Endothelial cell of umbilical vein (primary cell): ENCODE measurements around the gene GIMAP8. TPM values are rescaled to one million over a fixed set of nuclear protein-coding genes. Genes with fewer than 3 reads are reported as not detected.

Source experiments
- BruUV-seq: library from RNA; stranded (reverse); fragments of 400-500 nt; replicated peaks from 2 replicates; lab custom pipeline; 2021; lab: Mats Ljungman, UMichigan
- CTCF ChIA-PET: fragments of 300-600, 350-600 bp; sonication (Branson Sonifier 250); formaldehyde crosslinking; loops from one replicate; lab custom pipeline; 2021; ENCODE audit warnings: antibody characterized with exemption, inconsistent platforms; lab: Charles Lee
- POLR2A ChIA-PET: fragments of 300-600, 350-600 bp; sonication (Branson Sonifier 250); formaldehyde crosslinking; loops from one replicate; lab custom pipeline; 2021; ENCODE audit warnings: antibody characterized with exemption, inconsistent platforms; lab: Charles Lee
- DNase-seq: peaks from one replicate; pipeline ENCODE4 v3.0.0-alpha.2; 2011; ENCODE audit warnings: low read depth, low spot score
- FAIRE-seq: peaks from 2 replicates; lab custom pipeline; 2011; peaks lifted over from hg19 to GRCh38; lab: Jason Lieb, UNC
- H2AFZ ChIP-seq: 2 replicates; pipeline ENCODE4 v1.6.0; 2012; ENCODE audit warnings: low read depth, low read length, control low read depth, inconsistent platforms
- H3K27ac ChIP-seq: 2 replicates; pipeline ENCODE4 v1.5.1; 2011; ENCODE audit warnings: low read depth, mild to moderate bottlenecking, control low read depth, low read length, moderate library complexity; ENCODE audit not compliant: insufficient read depth
- H3K27me3 ChIP-seq, 2 experiments: 2 replicates each; pipeline versions ENCODE4 v1.6.0 to v1.6.1; 2011; ENCODE audit warnings: low read length in 2 of 2, mixed read lengths in 1 of 2; ENCODE audit not compliant: control insufficient read depth in 2 of 2, insufficient read depth in 2 of 2
- H3K36me3 ChIP-seq, 2 experiments: 2 replicates in 1 of 2; 3 replicates in 1 of 2; pipeline ENCODE4 v1.5.1; 2011; ENCODE audit warnings: low read length in 2 of 2, mild to moderate bottlenecking in 1 of 2, moderate library complexity in 1 of 2; ENCODE audit not compliant: control insufficient read depth in 2 of 2, insufficient read depth in 2 of 2; ENCODE audit errors: extremely low read depth in 1 of 2
- H3K4me1 ChIP-seq: 3 replicates; pipeline ENCODE4 v1.5.1; 2011; ENCODE audit warnings: mild to moderate bottlenecking, low read length; ENCODE audit not compliant: control insufficient read depth, insufficient read depth; ENCODE audit errors: extremely low read depth
- H3K4me2 ChIP-seq: 2 replicates; pipeline ENCODE4 v1.6.1; 2011; ENCODE audit warnings: low read length, control low read depth, mixed read lengths; ENCODE audit not compliant: insufficient read depth
- H3K4me3 ChIP-seq, 3 experiments: fragments of 200-600 bp in 1 of 3; sonication (generic), shearing (Covaris generic) in 1 of 3; replicated peaks in 1 of 3; 2 replicates each; pipeline ENCODE4 v1.5.1; 2011 to 2016; ENCODE audit warnings: control low read depth in 3 of 3, low read length in 3 of 3, mild to moderate bottlenecking in 2 of 3, inconsistent platforms in 1 of 3, low read depth in 1 of 3, moderate library complexity in 1 of 3; ENCODE audit not compliant: insufficient read depth in 1 of 3
- H3K79me2 ChIP-seq: 2 replicates; pipeline ENCODE4 v1.6.0; 2012; ENCODE audit warnings: low read length, inconsistent platforms; ENCODE audit not compliant: control insufficient read depth, insufficient read depth
- H3K9ac ChIP-seq: replicated peaks from 2 replicates; pipeline ENCODE3; 2011; ENCODE audit warnings: low read length, control low read depth; ENCODE audit not compliant: insufficient read depth; ENCODE audit errors: extremely low read depth
- H3K9me1 ChIP-seq: replicated peaks from 3 replicates; pipeline ENCODE4 v1.6.0; 2011; ENCODE audit warnings: mild to moderate bottlenecking, low read length; ENCODE audit not compliant: control insufficient read depth, insufficient read depth; ENCODE audit errors: extremely low read depth
- H3K9me3 ChIP-seq: replicated peaks from 2 replicates; pipeline ENCODE4 v1.5.1; 2012; ENCODE audit warnings: low read length, inconsistent platforms; ENCODE audit not compliant: control insufficient read depth, insufficient read depth
- H4K20me1 ChIP-seq: replicated peaks from 2 replicates; pipeline ENCODE3; 2011; ENCODE audit warnings: mild to moderate bottlenecking, low read length; ENCODE audit not compliant: control insufficient read depth, insufficient read depth; ENCODE audit errors: extremely low read depth
- EZH2 ChIP-seq: IDR thresholded peaks from 2 replicates; pipeline ENCODE4 v1.6.1; 2012; ENCODE audit warnings: borderline replicate concordance, low read depth, mild to moderate bottlenecking, moderate library complexity, low read length, inconsistent platforms; ENCODE audit not compliant: severe bottlenecking
- FOS ChIP-seq: IDR thresholded peaks from 2 replicates; pipeline ENCODE4 v1.6.1; 2011; ENCODE audit warnings: mild to moderate bottlenecking, low read length, moderate library complexity, borderline replicate concordance; ENCODE audit not compliant: insufficient read depth
- GATA2 ChIP-seq: IDR thresholded peaks from 2 replicates; pipeline ENCODE4 v1.7.0; 2011; ENCODE audit warnings: low read depth, mild to moderate bottlenecking, moderate library complexity, mixed read lengths, low read length; ENCODE audit not compliant: insufficient read length, insufficient read depth
- JUN ChIP-seq: IDR thresholded peaks from 2 replicates; pipeline ENCODE4 v1.6.1; 2011; ENCODE audit warnings: borderline replicate concordance, low read depth; ENCODE audit not compliant: insufficient read length, insufficient read depth
- MYC ChIP-seq: IDR thresholded peaks from one replicate; pipeline ENCODE4 v1.6.1; 2011; ENCODE audit warnings: mild to moderate bottlenecking, low read depth, low read length
- POLR2A ChIP-seq: IDR thresholded peaks from 2 replicates; pipeline ENCODE4 v1.6.1; 2012; ENCODE audit warnings: low read depth, mild to moderate bottlenecking, control low read depth, low read length
- POLR2AphosphoS5 ChIP-seq: IDR thresholded peaks from 2 replicates; pipeline ENCODE4 v1.6.1; 2012; ENCODE audit warnings: low read depth, mild to moderate bottlenecking, control low read depth, low read length, moderate library complexity; ENCODE audit not compliant: insufficient read depth
- dilution Hi-C: fragments of 300-500 bp; cut with MboI; formaldehyde crosslinking; loops from one replicate; pipeline ENCODE4 v1.15.0; 2019; ENCODE audit warnings: low sequenced_read_pairs; ENCODE audit not compliant: extremely low pct_ligation_motif_present
- intact Hi-C: fragments of 100-400 bp; cut with micrococcal nuclease; formaldehyde crosslinking; loops from one replicate; pipeline ENCODE4 v1.10.0; 2022
- polyA plus RNA-seq, 4 experiments: library from polyadenylated mRNA; depleted of rRNA in 3 of 4; stranded (reverse) in 3 of 4; unstranded in 1 of 4; fragments of >200 nt; gene quantifications; 2 replicates each; pipeline versions ENCODE4 v1.2.1 to v1.2.3, GENCODE V29; 2011 to 2012; ENCODE audit warnings: missing spikeins in 1 of 4
- total RNA-seq: library from RNA; stranded (reverse); gene quantifications from 2 replicates; pipeline ENCODE4 v1.2.3, GENCODE V29; 2021
- TF ChIP-seq, protein P1 (sequence below): IDR thresholded peaks from 2 replicates; pipeline ENCODE4 v1.6.1; 2011; ENCODE audit not compliant: insufficient read depth, insufficient read length
- TF ChIP-seq, protein P2 (sequence below), 2 donors: IDR thresholded peaks; 1 replicate in 1 of 2; 2 replicates in 1 of 2; pipeline ENCODE4 v1.5.1; 2011; ENCODE audit warnings: low read length in 2 of 2, mild to moderate bottlenecking in 2 of 2, moderate library complexity in 2 of 2, control low read depth in 1 of 2, inconsistent platforms in 1 of 2, low read depth in 1 of 2; ENCODE audit not compliant: insufficient read depth in 1 of 2; ENCODE audit errors: extremely low read depth in 1 of 2

The GIMAP8 gene
- total and polyA plus RNA-seq, 2 donors (not counting 3 experiments of a cell fraction or from before 2014, with no cell fraction given) = 32.2 to 71.8 TPM

DNA sequence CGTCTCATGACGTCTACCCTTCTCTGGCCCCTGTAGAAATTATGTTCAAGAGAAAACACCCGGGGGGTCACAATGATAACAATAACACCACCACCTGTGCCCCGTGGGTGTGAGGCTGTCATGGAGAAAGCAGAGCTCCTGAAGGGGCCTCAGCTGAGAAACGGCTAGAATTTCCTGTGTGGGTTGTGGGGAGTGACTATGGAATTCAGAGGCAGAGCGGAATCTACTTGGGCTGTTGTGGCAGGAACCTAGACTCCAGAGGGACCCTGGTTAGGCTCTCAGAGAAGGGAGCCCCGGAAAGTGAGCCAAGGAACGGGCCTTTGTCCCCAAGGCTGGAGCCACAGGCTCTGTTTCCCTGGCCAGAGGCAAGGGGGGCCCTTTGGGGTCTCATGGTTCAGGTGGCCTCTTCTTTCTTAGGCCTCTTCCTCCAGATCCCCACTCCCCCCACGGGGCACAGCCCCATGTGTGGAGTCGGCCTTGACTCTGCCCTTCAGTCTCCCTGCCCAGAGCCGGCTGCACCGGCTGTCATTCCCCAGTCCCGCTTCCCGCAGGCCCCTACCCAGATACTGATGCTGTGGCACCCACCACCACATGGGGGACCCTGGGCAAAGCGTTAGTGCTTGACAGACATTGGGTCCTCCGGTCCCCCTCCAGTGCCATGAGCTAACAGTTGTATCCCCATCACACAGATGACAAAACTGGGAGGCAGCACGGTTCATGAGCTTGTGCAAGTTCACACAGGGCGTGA is 6.5 kb upstream of the GIMAP8 start:
- BruUV-seq = no TSS peak
- Histone ChIP-seq H3K79me2 (no peaks in the 10 kb centered on the region), H3K27me3 (no peaks in the 10 kb centered on the region), H3K4me2 (no peak overlapping the region), H3K36me3 (no peaks in the 10 kb centered on the region), H3K9me3 (no peaks in the 10 kb centered on the region), H3K9me1 (no peaks in the 10 kb centered on the region), H3K27ac (no peak overlapping the region), H3K4me1 (peaks cover 2% of the 10 kb centered on the region), H4K20me1 (no peaks in the 10 kb centered on the region), H3K4me3 (no peak overlapping the region), H3K9ac (no peak overlapping the region), H2AFZ (no peak overlapping the region)
- DNase-seq (no peak), FAIRE-seq (no peak)
- intact Hi-C loops (no loop called here), dilution Hi-C loops (no loop called here)
- POLR2A ChIA-PET = no interaction called here
- no peak for TF ChIP-seq EZH2
- no peak for TF ChIP-seq POLR2AphosphoS5
- TF ChIP-seq, protein P1, sequence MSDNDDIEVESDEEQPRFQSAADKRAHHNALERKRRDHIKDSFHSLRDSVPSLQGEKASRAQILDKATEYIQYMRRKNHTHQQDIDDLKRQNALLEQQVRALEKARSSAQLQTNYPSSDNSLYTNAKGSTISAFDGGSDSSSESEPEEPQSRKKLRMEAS = no peak
- TF ChIP-seq FOS = no peak
- TF ChIP-seq, protein P2, sequence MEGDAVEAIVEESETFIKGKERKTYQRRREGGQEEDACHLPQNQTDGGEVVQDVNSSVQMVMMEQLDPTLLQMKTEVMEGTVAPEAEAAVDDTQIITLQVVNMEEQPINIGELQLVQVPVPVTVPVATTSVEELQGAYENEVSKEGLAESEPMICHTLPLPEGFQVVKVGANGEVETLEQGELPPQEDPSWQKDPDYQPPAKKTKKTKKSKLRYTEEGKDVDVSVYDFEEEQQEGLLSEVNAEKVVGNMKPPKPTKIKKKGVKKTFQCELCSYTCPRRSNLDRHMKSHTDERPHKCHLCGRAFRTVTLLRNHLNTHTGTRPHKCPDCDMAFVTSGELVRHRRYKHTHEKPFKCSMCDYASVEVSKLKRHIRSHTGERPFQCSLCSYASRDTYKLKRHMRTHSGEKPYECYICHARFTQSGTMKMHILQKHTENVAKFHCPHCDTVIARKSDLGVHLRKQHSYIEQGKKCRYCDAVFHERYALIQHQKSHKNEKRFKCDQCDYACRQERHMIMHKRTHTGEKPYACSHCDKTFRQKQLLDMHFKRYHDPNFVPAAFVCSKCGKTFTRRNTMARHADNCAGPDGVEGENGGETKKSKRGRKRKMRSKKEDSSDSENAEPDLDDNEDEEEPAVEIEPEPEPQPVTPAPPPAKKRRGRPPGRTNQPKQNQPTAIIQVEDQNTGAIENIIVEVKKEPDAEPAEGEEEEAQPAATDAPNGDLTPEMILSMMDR (IDR thresholded peaks at IDR 0.05; ENCODE audit: extremely low read depth in 1 of 2, insufficient read depth in 1 of 2, low read depth in 1 of 2, low read length in 2 of 2) = no peak
- no peak for TF ChIP-seq GATA2
- TF ChIP-seq MYC = no peak
- TF ChIP-seq POLR2A = no peak
- no peak for TF ChIP-seq JUN
- CTCF ChIA-PET = no interaction called here
